Measurements from ENCODE around the gene ASCL2.

The ASCL2 gene

DNA sequence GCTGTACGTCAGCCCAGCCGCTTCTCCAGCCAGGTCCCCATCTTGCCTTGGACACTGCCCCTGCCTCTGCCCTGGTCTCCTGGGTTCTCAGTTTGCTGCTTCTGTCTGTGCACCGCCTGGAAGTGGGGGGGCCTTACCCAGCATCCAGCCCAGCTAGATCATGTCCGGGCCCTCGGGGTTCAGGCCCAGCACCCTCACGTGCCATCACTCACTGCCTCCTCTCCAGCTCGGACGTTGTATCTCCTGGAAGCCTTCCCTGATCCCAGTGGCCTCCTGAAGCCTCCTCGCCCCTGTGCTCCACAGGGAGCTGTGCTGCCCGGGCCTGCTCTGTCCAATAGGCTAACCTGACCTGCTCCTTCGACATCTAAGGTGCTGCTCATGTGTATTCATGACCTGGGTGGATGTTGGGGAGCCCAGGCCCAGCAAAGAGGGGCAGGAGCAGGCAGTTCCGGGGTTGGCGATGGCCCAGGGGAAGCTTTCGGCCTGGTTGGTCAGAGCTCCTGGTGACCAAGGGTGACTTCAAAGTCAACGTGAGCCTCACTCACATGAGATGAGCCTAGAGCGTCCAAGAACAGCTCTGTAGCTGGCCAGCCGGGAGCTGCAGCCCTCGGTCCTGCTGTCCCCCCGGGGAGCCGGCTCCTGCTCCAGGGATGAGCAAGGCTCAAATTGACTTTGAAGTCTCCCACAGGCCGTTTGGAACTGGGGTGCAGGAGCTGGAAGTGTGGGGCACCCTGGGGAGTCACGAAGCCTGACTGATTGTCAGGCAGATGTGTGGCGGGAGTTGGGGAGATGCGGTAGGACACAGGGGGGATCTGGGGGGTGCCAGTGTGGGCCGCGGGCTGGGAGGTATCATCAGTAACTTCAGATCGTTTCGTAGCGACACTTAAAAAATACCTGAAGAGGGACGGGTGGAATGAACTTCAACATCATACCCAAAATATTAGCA, 5.2 kb upstream of the ASCL2 start:
- in situ Hi-C loops (cut with HindIII; ENCODE audit: low sequenced_read_pairs), result no loop called here

DNA sequence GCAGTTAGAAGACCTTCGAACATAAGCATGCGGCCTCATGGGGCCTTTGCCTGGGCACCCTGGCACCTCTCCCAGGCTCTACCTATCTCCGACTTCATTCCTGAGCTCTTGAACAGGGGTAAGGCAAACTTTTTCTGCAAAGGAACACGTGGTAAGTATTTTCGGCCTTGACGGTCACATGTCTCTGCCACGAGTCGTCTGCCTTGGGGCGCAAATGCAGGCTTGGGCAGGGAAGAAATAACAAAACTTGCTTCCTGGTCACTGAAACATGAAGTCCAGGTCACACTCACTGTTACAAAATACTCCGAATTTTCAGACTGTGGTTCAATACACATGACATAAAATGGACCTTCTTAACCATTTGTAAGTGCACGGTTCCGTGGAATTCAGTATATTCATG, 3.4 kb upstream of the ASCL2 start:
- in situ Hi-C loops (cut with HindIII; ENCODE audit: low sequenced_read_pairs), result no loop called here

GRCh38 chr11:2273311-2273710, 2.9 kb upstream of the ASCL2 start:
- in situ Hi-C loops (cut with HindIII; ENCODE audit: low sequenced_read_pairs), result no loop called here

- in situ Hi-C loops (cut with HindIII; ENCODE audit: low sequenced_read_pairs), result no loop called here
Measured at GRCh38 chr11:2272946-2273280, 2.5 kb upstream of the ASCL2 start.

- in situ Hi-C loops (cut with HindIII; ENCODE audit: low sequenced_read_pairs), result no loop called here
Measured at GRCh38 chr11:2272228-2272945, 2.0 kb upstream of the ASCL2 start.

DNA sequence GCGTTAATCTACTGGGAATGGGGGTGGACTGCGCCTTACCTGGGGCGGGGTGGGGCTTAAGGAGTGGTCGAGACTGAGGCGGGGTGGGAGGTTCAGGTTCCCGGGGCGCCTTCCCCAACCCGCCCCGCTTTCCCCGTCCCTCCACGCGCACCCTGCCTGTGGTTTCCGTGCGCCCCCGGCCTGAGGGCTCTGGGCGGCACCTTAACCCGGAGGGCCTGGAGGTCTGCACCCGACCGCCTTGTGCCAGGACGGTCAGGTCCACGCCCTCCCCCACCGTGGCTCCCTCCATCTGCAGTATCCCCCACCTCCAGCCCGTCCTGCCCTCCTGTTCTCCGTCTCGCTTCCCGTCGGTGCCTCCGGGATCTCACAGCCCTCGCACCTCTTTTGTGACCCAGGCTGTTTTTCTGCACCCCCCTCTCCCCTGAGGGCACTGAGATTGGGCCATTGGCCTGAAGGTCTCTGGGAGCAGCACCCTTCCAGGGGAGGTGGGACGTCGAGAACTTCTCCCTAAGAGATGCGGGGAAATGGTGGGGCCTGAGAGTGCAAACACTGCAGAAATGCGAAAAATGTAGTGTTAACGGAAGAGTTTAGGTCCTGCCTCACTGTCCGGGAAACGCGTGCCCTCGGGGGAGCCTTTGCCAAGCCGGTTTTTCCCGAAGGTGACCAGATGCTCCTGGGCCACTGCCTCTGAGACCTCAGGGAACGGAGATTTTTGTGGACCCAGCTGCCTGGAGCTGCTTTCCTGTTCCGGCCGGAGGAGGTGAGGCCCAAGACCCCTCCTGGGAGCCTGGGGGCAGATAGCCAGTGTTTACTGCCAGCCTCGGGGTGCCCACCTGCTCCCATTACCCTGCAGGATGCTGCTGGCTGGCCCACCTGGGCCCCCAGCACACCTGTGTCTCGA, 1.2 kb upstream of the ASCL2 start:
- in situ Hi-C loops (cut with HindIII; ENCODE audit: low sequenced_read_pairs), result no loop called here

DNA sequence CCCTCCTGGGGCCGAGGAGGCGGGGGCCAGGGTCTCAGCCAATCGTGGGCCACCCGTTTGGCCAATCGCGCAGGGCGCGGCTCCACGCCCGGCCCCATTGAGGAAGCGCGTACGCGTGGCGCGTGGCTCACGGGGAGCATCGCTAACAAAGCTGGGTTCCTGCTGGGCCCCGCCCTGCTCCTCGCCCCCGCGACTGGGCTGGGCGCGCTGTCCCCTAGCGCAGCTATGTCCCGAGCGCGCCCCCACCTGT, 614 bp upstream of the ASCL2 start:
- in situ Hi-C loops (cut with HindIII; ENCODE audit: low sequenced_read_pairs), result no loop called here

DNA sequence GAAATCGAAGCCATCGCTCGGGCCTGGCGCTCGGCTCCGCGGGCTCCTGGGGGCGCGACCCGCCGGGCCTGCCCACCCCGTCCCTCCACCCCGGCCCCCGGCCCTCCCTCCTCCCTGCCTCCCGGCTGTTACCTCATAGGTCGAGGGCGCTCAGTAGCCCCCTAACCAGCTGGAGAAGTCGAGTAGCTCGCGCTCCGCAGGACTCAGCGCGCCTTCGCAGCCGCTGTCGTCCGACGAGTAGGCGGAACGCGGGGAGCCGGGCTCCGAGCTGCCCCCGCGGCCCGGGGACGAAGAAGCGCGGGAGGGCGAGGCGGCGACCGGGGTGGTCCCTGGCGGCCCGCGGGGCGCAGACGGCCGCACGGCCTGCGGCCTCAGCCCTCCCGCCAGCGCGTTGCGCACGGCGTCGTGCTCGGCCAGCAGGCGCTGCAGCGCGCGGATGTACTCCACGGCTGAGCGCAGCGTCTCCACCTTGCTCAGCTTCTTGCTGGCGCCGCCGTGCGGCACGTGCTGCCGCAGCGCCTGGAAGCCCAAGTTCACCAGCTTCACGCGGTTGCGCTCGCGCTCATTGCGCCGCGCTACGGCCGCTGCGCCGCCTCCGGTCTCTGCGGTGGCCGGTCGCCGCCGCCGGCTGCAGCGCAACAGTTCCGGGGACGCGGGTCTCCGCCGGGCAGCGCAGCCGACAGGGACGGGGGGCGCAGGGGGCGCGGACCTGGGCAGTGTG, 627 bp downstream of the ASCL2 start:
- in situ Hi-C loops (cut with HindIII; ENCODE audit: low sequenced_read_pairs), result no loop called here

GRCh38 chr11:2268729-2269600, 1.4 kb downstream of the ASCL2 start:
- in situ Hi-C loops (cut with HindIII; ENCODE audit: low sequenced_read_pairs), result no loop called here

GRCh38 chr11:2267851-2268728, 2.3 kb downstream of the ASCL2 start:
- in situ Hi-C loops (cut with HindIII; ENCODE audit: low sequenced_read_pairs), result no loop called here

DNA sequence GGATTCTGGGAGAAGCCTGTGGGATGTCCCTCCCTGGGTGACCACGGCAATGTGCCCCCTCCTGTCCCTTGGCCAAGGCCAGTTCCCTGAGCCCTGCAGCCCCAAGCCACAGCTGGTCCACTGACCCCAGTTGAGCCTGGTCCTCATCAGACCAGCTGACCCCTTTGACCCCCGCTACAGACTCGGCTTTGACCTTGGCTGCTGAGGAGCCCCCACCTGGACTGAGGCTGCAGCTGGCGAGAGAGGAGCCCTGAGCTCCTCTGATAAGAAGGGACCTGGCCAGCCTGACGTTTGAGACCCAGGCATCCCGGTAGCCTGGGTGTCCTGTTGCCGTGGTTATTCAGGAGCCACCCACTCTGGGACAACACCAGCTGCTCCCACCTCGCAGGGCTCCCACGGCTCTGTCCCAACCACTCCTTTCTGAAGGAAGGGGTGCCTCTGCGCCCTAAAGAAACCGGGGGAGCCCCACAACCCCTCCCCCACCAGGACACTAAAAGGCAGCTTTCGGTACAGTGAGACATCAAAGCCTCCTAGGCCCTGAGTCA, 3.0 kb downstream of the ASCL2 start:
- in situ Hi-C loops (cut with HindIII; ENCODE audit: low sequenced_read_pairs), result no loop called here

GRCh38 chr11:2266586-2267305, 3.6 kb downstream of the ASCL2 start:
- in situ Hi-C loops (cut with HindIII; ENCODE audit: low sequenced_read_pairs), result no loop called here

DNA sequence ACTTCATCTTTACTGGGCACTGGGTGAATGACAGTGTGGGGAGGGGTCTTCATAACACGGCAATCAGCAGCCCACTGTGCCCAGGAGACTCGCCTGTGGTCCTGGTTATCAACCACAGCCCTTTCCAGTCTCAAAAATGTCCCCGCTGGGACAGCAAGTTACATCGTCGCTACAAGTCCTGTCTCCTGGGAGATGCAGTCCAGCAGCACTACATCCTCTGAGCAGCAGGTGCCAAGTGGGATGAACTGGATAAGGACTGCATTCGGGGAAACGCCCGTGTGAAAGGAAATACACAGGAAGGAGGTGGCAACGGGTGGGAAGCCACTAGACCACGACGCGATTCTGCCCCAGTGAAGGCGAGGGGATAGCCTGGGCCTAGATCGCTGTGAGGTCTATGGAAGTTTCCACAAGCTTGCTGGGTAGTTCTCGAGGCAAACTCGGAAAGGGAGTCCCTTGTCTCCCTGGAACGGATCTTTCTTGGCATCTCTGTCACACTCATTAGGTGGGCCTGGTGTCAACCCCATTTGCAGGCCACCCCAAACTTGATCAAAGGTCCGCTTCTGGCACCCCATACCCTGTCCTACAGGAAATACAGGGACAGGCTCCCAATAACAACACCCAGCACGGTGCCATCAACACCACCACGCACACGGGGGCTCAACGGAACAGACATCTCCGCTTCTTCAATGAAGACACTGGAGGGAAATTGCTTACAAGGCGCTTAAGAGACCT, 4.4 kb downstream of the ASCL2 start:
- in situ Hi-C loops (cut with HindIII; ENCODE audit: low sequenced_read_pairs), result no loop called here

GRCh38 chr11:2265396-2265795, 5.0 kb downstream of the ASCL2 start:
- in situ Hi-C loops (cut with HindIII; ENCODE audit: low sequenced_read_pairs), result no loop called here

GRCh38 chr11:2264366-2265053, 5.9 kb downstream of the ASCL2 start:
- in situ Hi-C loops (cut with HindIII; ENCODE audit: low sequenced_read_pairs), result no loop called here

GRCh38 chr11:2263724-2264360, 6.5 kb downstream of the ASCL2 start:
- in situ Hi-C loops (cut with HindIII; ENCODE audit: low sequenced_read_pairs), result no loop called here

Measured in DLD1 (cell line).